HG03097 (cell line): Measurements from ENCODE around the gene NOP53.
"Not testable (repeated sequence)": the region's sequence is repeated elsewhere in the genome, so short reads cannot be mapped to it uniquely, and the experiment has no call there.

ENCODE experiments used
- ATAC-seq: cut with Tn5 transposase; IDR thresholded peaks from one replicate; pipeline ENCODE4 v1.9.1; 2021; ENCODE audit not compliant: unreplicated experiment, low FRiP score

NOP53 gene

GRCh38 chr19:47802521-47803043 lies 57.2 kb downstream of the NOP53 start:
- no peak for ATAC-seq

DNA sequence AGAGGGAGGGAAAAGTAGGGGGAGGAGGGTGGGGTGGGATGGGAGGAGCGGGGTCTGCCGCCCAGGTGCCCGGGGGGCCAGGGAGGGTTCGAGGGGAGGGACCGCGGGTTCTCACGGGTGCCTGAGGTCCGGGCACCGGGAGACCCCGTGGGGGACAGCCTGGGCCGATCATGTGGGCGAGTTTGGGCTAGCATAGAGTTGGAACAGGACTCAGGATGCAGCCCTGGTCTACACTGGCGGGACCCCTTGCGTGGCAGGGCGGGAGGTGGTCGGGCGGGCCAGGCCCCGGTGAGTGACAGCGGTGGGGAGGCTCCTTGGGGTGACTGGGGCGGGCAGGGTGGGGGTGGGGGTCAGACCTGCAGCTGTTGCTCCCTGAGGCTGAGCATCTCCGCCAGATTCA lies 57.8 kb downstream of the NOP53 start:
- ATAC-seq: not testable (repeated sequence)

GRCh38 chr19:47803671-47804070 lies 58.3 kb downstream of the NOP53 start:
- ATAC-seq: not testable (repeated sequence)

DNA sequence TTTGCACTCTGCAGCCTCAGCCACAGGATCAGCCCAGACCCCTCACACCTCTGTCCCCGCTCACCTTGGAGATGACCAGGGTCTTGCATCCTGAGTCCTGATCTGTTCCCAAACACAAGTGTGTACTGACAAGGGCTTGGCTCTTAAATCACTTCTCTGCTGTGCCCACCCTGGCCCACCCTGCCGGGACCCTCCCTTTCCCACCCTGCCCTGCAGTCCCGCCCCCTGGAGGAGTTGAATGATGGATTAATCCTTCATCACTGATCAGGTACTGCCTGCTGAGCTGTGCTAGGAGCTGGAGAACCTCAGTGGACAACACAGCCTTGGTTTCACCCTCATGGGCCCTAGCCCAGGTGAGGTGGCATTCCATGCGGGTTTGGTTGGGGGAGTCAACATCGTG lies 59.1 kb downstream of the NOP53 start, which contains the start of gene TPRX1:
Gene TPRX1, minus strand, starts transcription at position 101 of the 400 bp plus-strand sequence. Its CDS starts 12 bp downstream, at position 89.
- not testable (repeated sequence) for ATAC-seq

- no peak for ATAC-seq
These were observed 60.0 kb downstream of the NOP53 start for GRCh38 chr19:47805313-47805712.

DNA sequence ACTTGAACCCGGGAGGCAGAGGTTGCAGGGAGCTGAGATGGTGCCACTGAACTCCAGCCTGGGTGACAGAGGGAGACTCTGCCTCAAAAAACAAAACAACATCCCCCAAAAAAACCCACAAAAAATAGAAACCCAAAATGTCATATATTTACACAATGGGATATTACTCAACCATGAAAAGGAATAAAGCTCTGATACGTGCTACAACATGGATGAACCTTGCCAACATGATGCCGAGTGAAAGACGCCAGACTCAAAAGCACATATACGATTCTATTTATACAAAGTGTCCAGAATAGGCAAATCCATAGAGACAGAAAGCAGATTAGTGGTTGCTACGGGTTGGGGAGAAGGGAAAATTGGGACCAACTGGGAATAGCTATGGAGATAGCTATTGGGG lies 61.1 kb downstream of the NOP53 start:
- ATAC-seq: no peak
